GM19238 (cell line): ENCODE data around the gene SGCA.
A peak's percentile ranks its signal among the peaks of the same experiment; 100 is the strongest.

Source experiments
- DNase-seq: peaks from one replicate; pipeline ENCODE4 v3.0.0; 2011; ENCODE audit warnings: low spot score; ENCODE audit not compliant: insufficient read length

The SGCA gene

GRCh38 chr17:50149091-50149416 is 16.8 kb upstream of the SGCA start:
- no peak for DNase-seq

- DNase-seq, result no peak
Measured at GRCh38 chr17:50149417-50150353, 16.1 kb upstream of the SGCA start.

GRCh38 chr17:50150354-50151040 is 15.3 kb upstream of the SGCA start, which contains the start of gene PPP1R9B:
Gene PPP1R9B (minus strand): TSS chr17:50150677. CDS start chr17:50150513, 164 bp downstream.
- no peak for DNase-seq

GRCh38 chr17:50151041-50151936 is 14.5 kb upstream of the SGCA start:
- peak; percentile 98 for DNase-seq

GRCh38 chr17:50151937-50152547 is 13.8 kb upstream of the SGCA start:
- DNase-seq, result peak; percentile 79

- no peak for DNase-seq
Measured at GRCh38 chr17:50152736-50153135, 13.1 kb upstream of the SGCA start.

GRCh38 chr17:50153650-50154575 is 11.9 kb upstream of the SGCA start:
- no peak for DNase-seq

- no peak for DNase-seq
Measured at GRCh38 chr17:50154604-50155003, 11.2 kb upstream of the SGCA start.

- DNase-seq, result no peak
Measured at GRCh38 chr17:50155115-50155819, 10.5 kb upstream of the SGCA start.

GRCh38 chr17:50157891-50158290 is 7.9 kb upstream of the SGCA start:
- DNase-seq, result no peak

GRCh38 chr17:50161023-50161910 is 4.5 kb upstream of the SGCA start:
- peak; percentile 99 for DNase-seq

GRCh38 chr17:50161911-50162288 is 3.9 kb upstream of the SGCA start:
- no peak for DNase-seq

- DNase-seq, result no peak
Measured at GRCh38 chr17:50162466-50163254, 3.1 kb upstream of the SGCA start.

- no peak for DNase-seq
Measured at GRCh38 chr17:50163843-50164696, 1.7 kb upstream of the SGCA start.

GRCh38 chr17:50164697-50164988 is 1.2 kb upstream of the SGCA start:
- no peak for DNase-seq

GRCh38 chr17:50165066-50165465 is 739 bp upstream of the SGCA start:
- DNase-seq, result no peak

GRCh38 chr17:50165466-50165865 is 339 bp upstream of the SGCA start:
- DNase-seq, result no peak
